Effector memory CD4-positive, alpha-beta T cell (primary cell): ENCODE measurements around the gene TTF1.

Experiments used
- DNase-seq, 3 donors: peaks; one replicate each; pipeline ENCODE4 v3.0.0-alpha.2; 2020
- H3K27ac ChIP-seq: 2 replicates; pipeline ENCODE4 v1.7.0; 2013; ENCODE audit warnings: mild to moderate bottlenecking, low read length, moderate library complexity; ENCODE audit not compliant: insufficient read depth, poor library complexity, severe bottlenecking
- H3K27me3 ChIP-seq: replicated peaks from 2 replicates; pipeline ENCODE4 v1.7.0; 2013; ENCODE audit warnings: mild to moderate bottlenecking, low read length; ENCODE audit not compliant: insufficient read depth, control insufficient read depth, poor library complexity, severe bottlenecking
- H3K36me3 ChIP-seq: 2 replicates; pipeline ENCODE4 v1.7.0; 2013; ENCODE audit warnings: mild to moderate bottlenecking, low read length, moderate library complexity; ENCODE audit not compliant: control insufficient read depth, insufficient read depth
- H3K4me1 ChIP-seq: 2 replicates; pipeline ENCODE4 v1.7.0; 2013; ENCODE audit warnings: low read length, mild to moderate bottlenecking; ENCODE audit not compliant: control insufficient read depth, insufficient read depth, poor library complexity, severe bottlenecking
- H3K4me3 ChIP-seq: 2 replicates; pipeline ENCODE4 v1.7.0; 2013; ENCODE audit warnings: low read length, low read depth, mild to moderate bottlenecking; ENCODE audit not compliant: insufficient read depth, poor library complexity, severe bottlenecking
- H3K9me3 ChIP-seq: 2 replicates; pipeline ENCODE4 v1.7.0; 2013; ENCODE audit warnings: mild to moderate bottlenecking, low read length, moderate library complexity; ENCODE audit not compliant: control insufficient read depth

Gene TTF1

DNA sequence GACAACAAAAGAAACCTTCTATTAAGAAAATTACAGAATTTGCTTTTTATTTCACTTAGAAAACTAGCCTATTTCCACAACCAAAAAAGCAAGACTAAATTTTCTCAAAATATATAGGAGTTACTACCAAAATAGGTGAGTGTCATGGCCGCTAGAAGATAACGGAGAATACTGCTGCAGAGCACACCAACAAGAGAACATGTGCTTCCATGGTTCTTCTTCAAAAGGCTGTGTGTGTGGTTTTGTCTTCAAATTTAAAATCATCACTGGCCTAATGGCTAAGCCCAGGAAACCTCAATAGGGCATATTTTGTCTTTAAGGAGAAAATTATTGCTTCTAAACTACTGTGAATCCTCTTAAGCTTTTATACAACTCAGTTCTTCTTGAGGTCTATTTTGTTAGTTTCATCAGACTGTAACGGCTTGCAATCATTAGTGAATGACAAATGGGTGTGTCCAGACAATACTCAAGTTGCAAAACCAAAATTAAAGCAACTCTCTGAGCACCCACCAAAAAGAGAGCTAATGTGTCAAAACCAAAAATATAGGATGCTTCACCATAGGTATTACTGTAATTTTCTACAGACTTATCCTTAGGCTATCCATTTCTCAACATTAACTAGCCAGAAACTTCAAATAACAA is 55.1 kb downstream of the TTF1 start:
- Histone ChIP-seq H3K36me3 (peaks cover 44% of the 10 kb centered on the region), H3K4me3 (peak overlapping the region; percentile 45), H3K27ac (peak overlapping the region; percentile 57), H3K9me3 (no peaks in the 10 kb centered on the region), H3K27me3 (no peaks in the 10 kb centered on the region), H3K4me1 (peaks cover 38% of the 10 kb centered on the region)
- DNase-seq: no peak

DNA sequence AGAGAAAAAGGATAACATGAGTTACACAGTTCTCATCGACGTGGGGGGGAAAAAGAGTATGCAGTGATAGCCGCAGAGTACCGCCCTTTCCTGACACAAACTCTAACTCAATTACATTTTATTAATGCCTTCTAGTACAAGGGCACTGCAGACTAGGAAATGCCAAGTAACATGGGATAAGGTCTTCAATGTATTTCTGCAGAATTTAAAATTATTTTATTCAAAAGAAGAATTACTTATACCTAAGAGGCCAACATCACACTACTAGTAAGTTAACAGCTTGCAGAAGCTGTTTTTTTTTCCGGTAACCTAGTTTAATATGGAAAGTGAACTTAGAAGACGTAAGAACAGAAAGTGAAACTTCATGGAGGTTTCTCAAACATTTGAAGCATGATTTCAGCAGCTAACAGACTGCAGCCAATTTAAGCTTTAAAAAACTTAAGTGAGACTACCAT is 55.8 kb downstream of the TTF1 start:
- DNase-seq: peak in 2 of 3 donors; percentile 13 to 25
- Histone ChIP-seq H3K4me3 (peak overlapping the region; percentile 45), H3K9me3 (no peaks in the 10 kb centered on the region)

GRCh38 chr9:132348676-132349075 is 58.0 kb downstream of the TTF1 start:
- no peak overlapping the region for H3K4me3 ChIP-seq
- H3K4me1 ChIP-seq: peaks cover 33% of the 10 kb centered on the region
- H3K36me3 ChIP-seq: peaks cover 72% of the 10 kb centered on the region
- DNase-seq: no peak
- H3K27me3 ChIP-seq: no peaks in the 10 kb centered on the region
- H3K27ac ChIP-seq: no peak overlapping the region
- H3K9me3 ChIP-seq: no peaks in the 10 kb centered on the region

More for the DNA sequence above, 55.8 kb downstream of the TTF1 start:
- Histone ChIP-seq H3K4me1 (peaks cover 38% of the 10 kb centered on the region), H3K36me3 (peaks cover 50% of the 10 kb centered on the region), H3K27ac (peak overlapping the region; percentile 57), H3K27me3 (no peaks in the 10 kb centered on the region)

DNA sequence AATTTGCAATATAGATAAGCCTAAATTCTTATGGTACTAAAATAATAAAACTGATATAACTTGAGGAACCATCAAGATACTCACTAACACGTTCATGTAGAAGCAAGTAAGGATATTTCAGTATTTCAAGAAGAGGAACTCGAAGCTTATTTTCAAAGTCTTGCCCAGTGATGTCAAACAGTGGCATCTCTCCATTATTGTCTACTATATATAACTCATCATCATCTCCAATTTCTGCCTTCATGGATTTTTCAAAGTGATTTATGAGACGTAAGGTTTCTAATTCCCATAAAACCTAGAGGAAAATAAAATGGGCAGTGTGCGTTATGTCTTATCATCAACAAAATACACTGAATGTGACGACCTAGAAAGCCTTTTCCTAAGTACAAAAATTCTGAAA is 60.5 kb downstream of the TTF1 start:
- Histone ChIP-seq H3K4me3 (no peak overlapping the region), H3K4me1 (peaks cover 9% of the 10 kb centered on the region), H3K36me3 (peaks cover 79% of the 10 kb centered on the region), H3K27me3 (no peaks in the 10 kb centered on the region), H3K27ac (no peak overlapping the region), H3K9me3 (no peaks in the 10 kb centered on the region)
- no peak for DNase-seq

DNA sequence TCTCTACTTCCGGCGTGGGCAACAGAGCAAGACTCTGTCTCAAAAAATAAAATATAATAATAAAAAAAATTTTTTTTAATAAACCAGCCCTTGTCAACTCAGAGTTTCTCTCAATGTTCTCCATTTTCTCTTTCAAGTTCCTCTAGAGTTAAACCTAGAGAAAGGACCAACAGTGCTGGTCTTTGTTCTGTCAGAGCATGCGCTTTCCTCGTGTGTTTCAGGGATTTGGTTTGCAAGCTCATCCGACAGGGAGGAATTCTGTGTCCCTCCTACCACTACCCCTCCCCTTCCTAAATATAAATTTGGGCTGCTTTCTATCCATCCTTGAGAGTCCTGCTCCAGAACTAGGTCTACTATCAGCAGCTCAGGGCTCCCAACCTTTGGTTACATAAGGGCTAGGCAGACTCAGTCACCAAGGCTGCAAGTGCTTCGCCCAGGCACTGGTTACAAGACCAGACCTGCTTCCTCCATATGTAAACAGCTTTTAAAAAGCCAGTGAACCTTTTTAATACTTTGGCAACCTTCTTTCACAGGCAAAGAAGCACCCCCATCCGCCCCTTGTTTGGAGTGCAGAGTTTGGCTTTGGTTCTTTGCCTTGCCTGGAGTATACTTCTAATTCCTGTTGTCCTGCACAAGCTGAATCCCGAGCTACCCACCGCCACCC is 65.3 kb downstream of the TTF1 start:
- Histone ChIP-seq H3K9me3 (no peaks in the 10 kb centered on the region), H3K27ac (no peak overlapping the region), H3K27me3 (no peaks in the 10 kb centered on the region), H3K36me3 (peaks cover 87% of the 10 kb centered on the region), H3K4me1 (no peaks in the 10 kb centered on the region), H3K4me3 (no peak overlapping the region)
- DNase-seq: no peak

DNA sequence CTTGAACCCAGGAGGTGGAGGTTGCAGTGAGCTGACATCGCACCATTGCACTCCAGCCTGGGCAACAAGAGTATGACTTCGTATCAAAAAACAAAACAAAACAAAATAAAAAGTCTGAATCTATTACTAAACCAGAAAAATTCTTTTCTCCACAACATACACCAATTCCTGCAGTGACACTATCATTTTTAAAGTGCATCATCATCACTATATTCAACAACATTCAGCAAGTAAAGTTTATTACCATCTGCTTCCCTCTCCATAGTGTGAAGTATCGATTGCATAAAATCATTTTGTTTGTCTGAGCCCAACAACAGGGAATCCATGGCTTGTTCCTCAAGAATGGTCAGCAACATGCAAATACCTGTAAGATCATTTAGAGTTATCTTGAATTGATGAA is 72.3 kb downstream of the TTF1 start:
- Histone ChIP-seq H3K4me1 (no peaks in the 10 kb centered on the region), H3K27me3 (no peaks in the 10 kb centered on the region), H3K36me3 (peaks cover 84% of the 10 kb centered on the region), H3K9me3 (no peaks in the 10 kb centered on the region), H3K27ac (no peak overlapping the region), H3K4me3 (no peak overlapping the region)
- DNase-seq: no peak

DNA sequence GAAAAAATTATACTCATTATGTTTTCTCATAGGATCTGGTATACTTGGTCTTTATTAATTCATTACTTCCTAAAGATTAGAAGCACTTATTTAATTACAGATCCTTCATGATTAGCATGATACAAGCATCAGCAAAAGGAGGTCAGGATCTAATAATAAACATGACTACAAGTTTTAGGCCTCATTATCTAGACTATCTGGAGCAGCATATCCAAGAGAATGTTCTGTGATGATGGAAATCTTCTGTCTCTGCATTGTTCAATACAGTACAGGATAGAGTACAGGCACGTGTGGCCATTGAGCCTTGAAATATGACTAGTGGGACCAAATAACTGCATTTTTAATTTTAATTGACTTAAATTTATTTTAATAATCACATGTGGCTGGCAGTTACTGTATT is 73.1 kb downstream of the TTF1 start:
- H3K36me3 ChIP-seq: peaks cover 84% of the 10 kb centered on the region
- H3K4me1 ChIP-seq: no peaks in the 10 kb centered on the region
- no peak overlapping the region for H3K4me3 ChIP-seq
- H3K27me3 ChIP-seq: no peaks in the 10 kb centered on the region
- no peak overlapping the region for H3K27ac ChIP-seq
- no peak for DNase-seq
- H3K9me3 ChIP-seq: no peaks in the 10 kb centered on the region

GRCh38 chr9:132328580-132328979 is 78.1 kb downstream of the TTF1 start:
- no peak overlapping the region for H3K27ac ChIP-seq
- no peak overlapping the region for H3K4me3 ChIP-seq
- no peak for DNase-seq
- peaks cover 3% of the 10 kb centered on the region for H3K4me1 ChIP-seq
- H3K36me3 ChIP-seq: peaks cover 49% of the 10 kb centered on the region
- no peaks in the 10 kb centered on the region for H3K27me3 ChIP-seq
- no peaks in the 10 kb centered on the region for H3K9me3 ChIP-seq

DNA sequence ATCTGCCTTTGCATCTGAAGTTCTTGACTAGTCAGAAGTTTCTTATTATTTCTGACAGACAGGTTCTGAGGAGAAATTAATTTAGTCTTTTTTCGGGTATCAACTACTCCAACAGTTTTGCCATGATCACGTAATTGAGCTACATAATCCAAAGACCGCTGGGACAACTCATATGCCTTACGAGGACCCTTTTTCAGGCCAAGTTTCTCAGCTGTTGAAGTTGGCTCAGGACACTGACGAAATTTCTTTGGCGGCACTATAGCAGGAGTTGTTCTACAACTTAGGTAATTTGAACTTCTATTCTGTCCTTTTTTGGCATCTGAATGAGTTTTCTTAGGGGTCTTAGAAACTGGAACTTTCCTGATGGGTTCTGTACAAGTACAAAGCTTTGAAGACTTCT is 79.1 kb downstream of the TTF1 start:
- no peak overlapping the region for H3K4me3 ChIP-seq
- H3K27me3 ChIP-seq: no peaks in the 10 kb centered on the region
- no peak overlapping the region for H3K27ac ChIP-seq
- peaks cover 3% of the 10 kb centered on the region for H3K4me1 ChIP-seq
- DNase-seq: no peak
- H3K9me3 ChIP-seq: no peaks in the 10 kb centered on the region
- H3K36me3 ChIP-seq: peaks cover 43% of the 10 kb centered on the region
